HCT116 (cell line): ENCODE data around the gene STX19.

Source experiments
- ATF3 ChIP-seq: IDR thresholded peaks from 2 replicates; pipeline ENCODE4 v1.6.1; 2012
- CEBPB ChIP-seq: IDR thresholded peaks from 2 replicates; pipeline ENCODE4 v1.6.1; 2012; ENCODE audit warnings: low read depth
- CTCF ChIP-seq, 3 experiments: fragments of 200-600 bp in 1 of 3; sonication (generic) in 1 of 3; IDR thresholded peaks in 2 of 3; conservative IDR thresholded peaks in 1 of 3; 2 replicates each; pipeline ENCODE4 v1.5.1; 2012 to 2017; ENCODE audit warnings: low read depth in 2 of 3, low read length in 2 of 3, antibody characterized with exemption in 1 of 3, borderline replicate concordance in 1 of 3, control low read depth in 1 of 3, mild to moderate bottlenecking in 1 of 3, mixed read lengths in 1 of 3, mixed run types in 1 of 3, moderate library complexity in 1 of 3; ENCODE audit not compliant: insufficient read depth in 1 of 3
- EGR1 ChIP-seq: IDR thresholded peaks from 2 replicates; pipeline ENCODE4 v1.6.1; 2012; ENCODE audit warnings: low read depth
- EZH2 ChIP-seq: fragments of 200-600 bp; sonication (generic); IDR thresholded peaks from 2 replicates; pipeline ENCODE4 v1.6.1; 2017; ENCODE audit warnings: antibody characterized with exemption, mixed run types
- POLR2A ChIP-seq: IDR thresholded peaks from 2 replicates; pipeline ENCODE4 v1.7.0; 2011; ENCODE audit warnings: borderline replicate concordance; ENCODE audit not compliant: insufficient read depth, insufficient read length; ENCODE audit errors: extremely low read depth
- YY1 ChIP-seq: IDR thresholded peaks from 2 replicates; pipeline ENCODE4 v1.6.1; 2011; ENCODE audit warnings: low read length, low read depth, moderate library complexity, mild to moderate bottlenecking; ENCODE audit not compliant: insufficient replicate concordance; ENCODE audit errors: extremely low read depth

GRCh38 chr3:93992207-93992606 lies 36.2 kb downstream of the STX19 start:
- TF ChIP-seq CTCF (IDR thresholded peaks at IDR 0.05 in 2 of 3, conservative IDR thresholded peaks at IDR 0.05 in 1 of 3; ENCODE audit: borderline replicate concordance in 1 of 3, insufficient read depth in 1 of 3, low read depth in 2 of 3, low read length in 2 of 3), result no peak
- TF ChIP-seq ATF3, result no peak
- no peak for TF ChIP-seq POLR2A
- no peak for TF ChIP-seq EGR1
- no peak for TF ChIP-seq YY1
- no peak for TF ChIP-seq CEBPB
- TF ChIP-seq EZH2, result no peak
